ENCODE data around the gene RAPGEF5. TPM values are rescaled to one million over a fixed set of nuclear protein-coding genes. Genes with fewer than 3 reads are reported as not detected.
A peak's percentile ranks its signal among the peaks of the same experiment; 100 is the strongest.

The RAPGEF5 gene
- total and polyA plus RNA-seq, 10 donors: 10.2 to 335 (median 184) TPM

DNA sequence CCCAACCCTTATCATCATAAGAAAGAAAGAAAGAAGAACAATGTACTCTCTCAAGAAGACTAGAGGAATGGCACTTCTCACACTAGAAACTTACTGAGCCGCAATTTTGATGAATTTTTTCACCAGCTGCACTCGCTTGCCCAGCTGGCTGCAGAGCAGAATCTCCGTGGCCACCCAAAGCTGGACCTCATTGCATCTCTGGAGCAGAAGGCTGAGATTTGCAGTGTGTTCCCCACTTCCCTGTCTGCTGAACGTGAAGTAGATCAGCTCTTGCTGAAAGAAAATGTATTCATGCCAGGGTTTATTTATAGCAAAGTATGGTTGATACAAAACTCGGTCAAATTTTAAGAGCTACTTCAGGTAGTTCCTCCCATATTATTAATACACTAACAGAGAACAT is 212.0 kb downstream of the RAPGEF5 start:
- TF ChIP-seq, protein P1, sequence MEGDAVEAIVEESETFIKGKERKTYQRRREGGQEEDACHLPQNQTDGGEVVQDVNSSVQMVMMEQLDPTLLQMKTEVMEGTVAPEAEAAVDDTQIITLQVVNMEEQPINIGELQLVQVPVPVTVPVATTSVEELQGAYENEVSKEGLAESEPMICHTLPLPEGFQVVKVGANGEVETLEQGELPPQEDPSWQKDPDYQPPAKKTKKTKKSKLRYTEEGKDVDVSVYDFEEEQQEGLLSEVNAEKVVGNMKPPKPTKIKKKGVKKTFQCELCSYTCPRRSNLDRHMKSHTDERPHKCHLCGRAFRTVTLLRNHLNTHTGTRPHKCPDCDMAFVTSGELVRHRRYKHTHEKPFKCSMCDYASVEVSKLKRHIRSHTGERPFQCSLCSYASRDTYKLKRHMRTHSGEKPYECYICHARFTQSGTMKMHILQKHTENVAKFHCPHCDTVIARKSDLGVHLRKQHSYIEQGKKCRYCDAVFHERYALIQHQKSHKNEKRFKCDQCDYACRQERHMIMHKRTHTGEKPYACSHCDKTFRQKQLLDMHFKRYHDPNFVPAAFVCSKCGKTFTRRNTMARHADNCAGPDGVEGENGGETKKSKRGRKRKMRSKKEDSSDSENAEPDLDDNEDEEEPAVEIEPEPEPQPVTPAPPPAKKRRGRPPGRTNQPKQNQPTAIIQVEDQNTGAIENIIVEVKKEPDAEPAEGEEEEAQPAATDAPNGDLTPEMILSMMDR (IDR thresholded peaks at IDR 0.05 in 8 of 11, conservative IDR thresholded peaks at IDR 0.05 in 3 of 11): no peak
- TF ChIP-seq POLR2A (IDR thresholded peaks at IDR 0.05): no peak
- no peak for TF ChIP-seq POLR2AphosphoS5 (IDR thresholded peaks at IDR 0.05)
- H3K36me3 ChIP-seq: peaks cover 0 to 94% (median 23%) of the 10 kb centered on the region in 6 donors
- intact Hi-C loops (cut with DNase I; ENCODE audit: low total_unique reads): no loop called here
- peaks cover 0 to 17% (median 5%) of the 10 kb centered on the region in 6 donors for H3K4me1 ChIP-seq
- H3K27ac ChIP-seq: no peak overlapping the region
- no peaks in the 10 kb centered on the region for H3K27me3 ChIP-seq (replicated peaks in 1 of 7)
- H3K4me3 ChIP-seq: no peak overlapping the region
- 79 to 83% (median 81%) methylated on average over 5 of the region's 5 CpGs for WGBS, 5 donors
- H3K9me3 ChIP-seq: no peaks in the 10 kb centered on the region
- DNase-seq: no peak

- no peak for DNase-seq
- no peaks in the 10 kb centered on the region for H3K9me3 ChIP-seq
- H3K4me1 ChIP-seq: peaks cover 0 to 17% (median 5%) of the 10 kb centered on the region in 6 donors
- H3K4me3 ChIP-seq: no peak overlapping the region
- H3K27ac ChIP-seq: peak overlapping the region in 1 of 8 donors; percentile 5
- H3K27me3 ChIP-seq (replicated peaks in 1 of 7): no peaks in the 10 kb centered on the region
- intact Hi-C loops (cut with DNase I; ENCODE audit: low total_unique reads): no loop called here
- TF ChIP-seq POLR2AphosphoS5 (IDR thresholded peaks at IDR 0.05): no peak
- TF ChIP-seq POLR2A (IDR thresholded peaks at IDR 0.05): no peak
- TF ChIP-seq, protein P1 (IDR thresholded peaks at IDR 0.05 in 8 of 11, conservative IDR thresholded peaks at IDR 0.05 in 3 of 11): no peak
- H3K36me3 ChIP-seq: peaks cover 0 to 94% (median 31%) of the 10 kb centered on the region in 6 donors
- 70 to 82% (median 75%) methylated on average over 3 of the region's 3 CpGs for WGBS, 5 donors
Measured at GRCh38 chr7:22143491-22143890, 213.5 kb downstream of the RAPGEF5 start.

GRCh38 chr7:22142572-22142971 is 214.4 kb downstream of the RAPGEF5 start:
- Histone ChIP-seq H3K4me3 (no peak overlapping the region), H3K4me1 (peaks cover 0 to 9% (median 3%) of the 10 kb centered on the region in 6 donors), H3K27me3 (replicated peaks in 1 of 7) (no peaks in the 10 kb centered on the region), H3K9me3 (no peaks in the 10 kb centered on the region), H3K36me3 (peaks cover 0 to 95% (median 34%) of the 10 kb centered on the region in 6 donors), H3K27ac (no peak overlapping the region)
- intact Hi-C loops (cut with DNase I; ENCODE audit: low total_unique reads): no loop called here
- no peak for TF ChIP-seq POLR2AphosphoS5 (IDR thresholded peaks at IDR 0.05)
- TF ChIP-seq POLR2A (IDR thresholded peaks at IDR 0.05): no peak
- TF ChIP-seq, protein P1 (IDR thresholded peaks at IDR 0.05 in 8 of 11, conservative IDR thresholded peaks at IDR 0.05 in 3 of 11): no peak
- no peak for DNase-seq
- 61 to 80% (median 67%) methylated on average over 3 of the region's 3 CpGs for WGBS, 5 donors

GRCh38 chr7:22141355-22141754 is 215.6 kb downstream of the RAPGEF5 start:
- peaks cover 0 to 16% (median 0%) of the 10 kb centered on the region in 6 donors for H3K4me1 ChIP-seq
- intact Hi-C loops (cut with DNase I; ENCODE audit: low total_unique reads): no loop called here
- whole genome bisulfite sequencing, 5 donors: 86 to 100% (median 96%) methylated on average over 3 of the region's 3 CpGs
- H3K9me3 ChIP-seq: no peaks in the 10 kb centered on the region
- H3K4me3 ChIP-seq: no peak overlapping the region
- H3K27ac ChIP-seq: no peak overlapping the region
- TF ChIP-seq POLR2AphosphoS5 (IDR thresholded peaks at IDR 0.05) (peak in 1 of 3 donors; percentile 35), POLR2A (IDR thresholded peaks at IDR 0.05) (no peak)
- TF ChIP-seq, protein P1 (IDR thresholded peaks at IDR 0.05 in 8 of 11, conservative IDR thresholded peaks at IDR 0.05 in 3 of 11): no peak
- DNase-seq: no peak
- peaks cover 0 to 99% (median 35%) of the 10 kb centered on the region in 6 donors for H3K36me3 ChIP-seq
- no peaks in the 10 kb centered on the region for H3K27me3 ChIP-seq (replicated peaks in 1 of 7)
